ENCODE data around the gene TNFRSF4. TPM values are rescaled to one million over a fixed set of nuclear protein-coding genes. Genes with fewer than 3 reads are reported as not detected.

Gene TNFRSF4
- total RNA-seq, 6 experiments from 2014 or later = 0.17 TPM; not detected in 5

DNA sequence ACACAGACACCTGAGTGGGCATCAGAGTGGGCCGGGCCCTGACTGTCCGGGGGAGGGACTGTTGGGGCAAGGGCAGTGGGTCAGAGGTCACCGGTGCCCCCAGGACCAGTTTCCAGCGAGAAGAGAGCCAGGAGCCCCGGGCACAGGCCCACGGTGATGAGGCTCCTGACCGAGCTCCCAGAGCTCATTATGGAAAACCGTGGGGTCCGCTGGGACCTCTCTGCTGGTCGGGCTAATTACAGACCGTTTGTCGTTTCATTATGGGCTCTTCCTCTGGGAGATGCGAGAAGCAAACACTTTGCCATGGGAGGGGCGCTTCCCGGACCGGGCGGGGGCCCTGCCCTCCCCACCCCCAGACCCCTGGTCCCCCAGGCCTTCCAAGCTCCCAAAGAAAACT, 52.3 kb downstream of the TNFRSF4 start:
- TF ChIP-seq, protein P1, sequence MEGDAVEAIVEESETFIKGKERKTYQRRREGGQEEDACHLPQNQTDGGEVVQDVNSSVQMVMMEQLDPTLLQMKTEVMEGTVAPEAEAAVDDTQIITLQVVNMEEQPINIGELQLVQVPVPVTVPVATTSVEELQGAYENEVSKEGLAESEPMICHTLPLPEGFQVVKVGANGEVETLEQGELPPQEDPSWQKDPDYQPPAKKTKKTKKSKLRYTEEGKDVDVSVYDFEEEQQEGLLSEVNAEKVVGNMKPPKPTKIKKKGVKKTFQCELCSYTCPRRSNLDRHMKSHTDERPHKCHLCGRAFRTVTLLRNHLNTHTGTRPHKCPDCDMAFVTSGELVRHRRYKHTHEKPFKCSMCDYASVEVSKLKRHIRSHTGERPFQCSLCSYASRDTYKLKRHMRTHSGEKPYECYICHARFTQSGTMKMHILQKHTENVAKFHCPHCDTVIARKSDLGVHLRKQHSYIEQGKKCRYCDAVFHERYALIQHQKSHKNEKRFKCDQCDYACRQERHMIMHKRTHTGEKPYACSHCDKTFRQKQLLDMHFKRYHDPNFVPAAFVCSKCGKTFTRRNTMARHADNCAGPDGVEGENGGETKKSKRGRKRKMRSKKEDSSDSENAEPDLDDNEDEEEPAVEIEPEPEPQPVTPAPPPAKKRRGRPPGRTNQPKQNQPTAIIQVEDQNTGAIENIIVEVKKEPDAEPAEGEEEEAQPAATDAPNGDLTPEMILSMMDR (IDR thresholded peaks at IDR 0.05) = no peak
- no peak for DNase-seq
- Mint-ChIP-seq H3K27me3 (ENCODE audit: insufficient read depth) (peaks cover 11% of the 10 kb centered on the region), H3K36me3 (ENCODE audit: low read depth) (no peaks in the 10 kb centered on the region), H3K9me3 (no peaks in the 10 kb centered on the region), H3K4me3 (no peak overlapping the region), H3K27ac (no peak overlapping the region), H3K4me1 (ENCODE audit: low read depth) (no peaks in the 10 kb centered on the region)

Small RNAs within 50 kb of the gene (microRNA-seq; reads per million reads assigned to microRNA genes)
- gene MIR200A (not detected), gene MIR200B (3.1 reads per million), gene MIR429 (not detected)

Other genes with a start within 250 kb of the TNFRSF4 start
- 1 to 10 TPM; 5.2 to 6.9 (median 6.0) TPM for gene PLEKHN1, start 247.7 kb downstream of the TNFRSF4 start, total RNA-seq (2021; fragmentation: NEBNext Ultra II Directional; extraction: Animal tissue kit (Norgen Biotek cat#: 25700))
- under 1 TPM in 2 of 6 experiments, not detected in 4; 0.17 to 0.18 TPM for gene PERM1, start 232.1 kb downstream of the TNFRSF4 start, total RNA-seq (2021; fragmentation: NEBNext Ultra II Directional; extraction: Animal tissue kit (Norgen Biotek cat#: 25700))
- gene HES4, start 214.1 kb downstream of the TNFRSF4 start, total RNA-seq (2021; fragmentation: NEBNext Ultra II Directional; extraction: Animal tissue kit (Norgen Biotek cat#: 25700)) = 10 to 100 TPM; 14.1 to 17.4 (median 15.6) TPM
- 10 to 100 TPM; 38.4 to 89.1 (median 42.1) TPM for gene ISG15, start 200.7 kb downstream of the TNFRSF4 start, total RNA-seq (2021; fragmentation: NEBNext Ultra II Directional; extraction: Animal tissue kit (Norgen Biotek cat#: 25700))
- gene AGRN, start 194.0 kb downstream of the TNFRSF4 start, total RNA-seq (2021; fragmentation: NEBNext Ultra II Directional; extraction: Animal tissue kit (Norgen Biotek cat#: 25700)) = 100 to 1,000 TPM; 131 to 164 (median 140) TPM
- gene RNF223, start 139.8 kb downstream of the TNFRSF4 start, total RNA-seq (2021; fragmentation: NEBNext Ultra II Directional; extraction: Animal tissue kit (Norgen Biotek cat#: 25700)) = not detected
- gene C1orf159, start 98.1 kb downstream of the TNFRSF4 start, total RNA-seq (2021; fragmentation: NEBNext Ultra II Directional; extraction: Animal tissue kit (Norgen Biotek cat#: 25700)) = 10 to 100 TPM in 1 of 6 experiments, 1 to 10 TPM in 5; 8.7 to 10.3 (median 9.6) TPM
- not detected for gene TTLL10, start 40.3 kb downstream of the TNFRSF4 start, total RNA-seq (2021; fragmentation: NEBNext Ultra II Directional; extraction: Animal tissue kit (Norgen Biotek cat#: 25700))
- gene TNFRSF18, start 7.6 kb downstream of the TNFRSF4 start, total RNA-seq (2021; fragmentation: NEBNext Ultra II Directional; extraction: Animal tissue kit (Norgen Biotek cat#: 25700)) = not detected
- gene SDF4, start 17.8 kb upstream of the TNFRSF4 start, total RNA-seq (2021; fragmentation: NEBNext Ultra II Directional; extraction: Animal tissue kit (Norgen Biotek cat#: 25700)) = 100 to 1,000 TPM; 182 to 231 (median 196) TPM
- gene B3GALT6, start 18.1 kb upstream of the TNFRSF4 start, total RNA-seq (2021; fragmentation: NEBNext Ultra II Directional; extraction: Animal tissue kit (Norgen Biotek cat#: 25700)) = 10 to 100 TPM; 24.5 to 35.7 (median 25.8) TPM
- 1 to 10 TPM in 3 of 6 experiments, under 1 TPM in 3; 0.31 to 1.7 (median 1.1) TPM for gene C1QTNF12, start 32.6 kb upstream of the TNFRSF4 start, total RNA-seq (2021; fragmentation: NEBNext Ultra II Directional; extraction: Animal tissue kit (Norgen Biotek cat#: 25700))
- gene UBE2J2, start 59.7 kb upstream of the TNFRSF4 start, total RNA-seq (2021; fragmentation: NEBNext Ultra II Directional; extraction: Animal tissue kit (Norgen Biotek cat#: 25700)) = 10 to 100 TPM; 56.2 to 67.9 (median 61.1) TPM
- 1 to 10 TPM; 1.4 to 3.0 (median 2.0) TPM for gene SCNN1D, start 66.3 kb upstream of the TNFRSF4 start, total RNA-seq (2021; fragmentation: NEBNext Ultra II Directional; extraction: Animal tissue kit (Norgen Biotek cat#: 25700))
- gene ACAP3, start 93.8 kb upstream of the TNFRSF4 start, total RNA-seq (2021; fragmentation: NEBNext Ultra II Directional; extraction: Animal tissue kit (Norgen Biotek cat#: 25700)) = 10 to 100 TPM; 39.4 to 50.8 (median 42.6) TPM
- 10 to 100 TPM; 23.5 to 28.7 (median 25.6) TPM for gene PUSL1, start 94.4 kb upstream of the TNFRSF4 start, total RNA-seq (2021; fragmentation: NEBNext Ultra II Directional; extraction: Animal tissue kit (Norgen Biotek cat#: 25700))
- gene INTS11, start 110.5 kb upstream of the TNFRSF4 start, total RNA-seq (2021; fragmentation: NEBNext Ultra II Directional; extraction: Animal tissue kit (Norgen Biotek cat#: 25700)) = 10 to 100 TPM; 65.6 to 78.3 (median 69.8) TPM
- gene CPTP, start 110.6 kb upstream of the TNFRSF4 start, total RNA-seq (2021; fragmentation: NEBNext Ultra II Directional; extraction: Animal tissue kit (Norgen Biotek cat#: 25700)) = 10 to 100 TPM; 24.6 to 31.5 (median 26.6) TPM
- gene TAS1R3, start 117.1 kb upstream of the TNFRSF4 start, total RNA-seq (2021; fragmentation: NEBNext Ultra II Directional; extraction: Animal tissue kit (Norgen Biotek cat#: 25700)) = under 1 TPM; 0.07 to 0.20 (median 0.13) TPM
- gene DVL1, start 135.3 kb upstream of the TNFRSF4 start, total RNA-seq (2021; fragmentation: NEBNext Ultra II Directional; extraction: Animal tissue kit (Norgen Biotek cat#: 25700)) = 10 to 100 TPM; 73.8 to 96.6 (median 74.5) TPM
- gene MXRA8, start 144.4 kb upstream of the TNFRSF4 start, total RNA-seq (2021; fragmentation: NEBNext Ultra II Directional; extraction: Animal tissue kit (Norgen Biotek cat#: 25700)) = 100 to 1,000 TPM; 438 to 570 (median 524) TPM
- gene AURKAIP1, start 161.1 kb upstream of the TNFRSF4 start, total RNA-seq (2021; fragmentation: NEBNext Ultra II Directional; extraction: Animal tissue kit (Norgen Biotek cat#: 25700)) = 100 to 1,000 TPM; 178 to 206 (median 196) TPM
- gene CCNL2, start 185.2 kb upstream of the TNFRSF4 start, total RNA-seq (2021; fragmentation: NEBNext Ultra II Directional; extraction: Animal tissue kit (Norgen Biotek cat#: 25700)) = 100 to 1,000 TPM in 5 of 6 experiments, 10 to 100 TPM in 1; 96.2 to 115 (median 104) TPM
- gene MRPL20, start 193.1 kb upstream of the TNFRSF4 start, total RNA-seq (2021; fragmentation: NEBNext Ultra II Directional; extraction: Animal tissue kit (Norgen Biotek cat#: 25700)) = 100 to 1,000 TPM; 131 to 154 (median 141) TPM
- under 1 TPM in 2 of 6 experiments, not detected in 4; 0.14 TPM for gene ANKRD65, start 207.1 kb upstream of the TNFRSF4 start, total RNA-seq (2021; fragmentation: NEBNext Ultra II Directional; extraction: Animal tissue kit (Norgen Biotek cat#: 25700))
- gene VWA1, start 221.5 kb upstream of the TNFRSF4 start, total RNA-seq (2021; fragmentation: NEBNext Ultra II Directional; extraction: Animal tissue kit (Norgen Biotek cat#: 25700)) = under 1 TPM in 5 of 6 experiments, not detected in 1; 0.12 to 0.33 (median 0.24) TPM
- under 1 TPM in 1 of 6 experiments, not detected in 5; 0.09 TPM for gene ATAD3C, start 235.5 kb upstream of the TNFRSF4 start, total RNA-seq (2021; fragmentation: NEBNext Ultra II Directional; extraction: Animal tissue kit (Norgen Biotek cat#: 25700))